Gastrocnemius medialis (tissue), 4 donors: ENCODE data around the gene C5orf46. TPM values are rescaled to one million over a fixed set of nuclear protein-coding genes. Genes with fewer than 3 reads are reported as not detected.

Source experiments
- ATAC-seq, 2 donors: fragments of 150-250 bp; one replicate each; pipeline ENCODE4 v1.9.1; 2016
- DNase-seq, 2 donors: peaks; one replicate each; pipeline ENCODE4 v3.0.0-alpha.2; 2019
- H3K27ac ChIP-seq, 4 donors: fragments of 200-600 bp; sonication (generic); 1 replicate in 1 of 4; 2 replicates in 3 of 4; pipeline ENCODE4 v1.5.1; 2016 to 2018; ENCODE audit warnings: mild to moderate bottlenecking in 2 of 4, moderate library complexity in 1 of 4
- H3K27me3 ChIP-seq, 3 donors: fragments of 200-600 bp; sonication (generic) in 2 of 3; 1 replicate in 1 of 3; 2 replicates in 2 of 3; pipeline versions ENCODE4 v1.5.1 to v1.6.0; 2016 to 2019; ENCODE audit warnings: mild to moderate bottlenecking in 1 of 3, moderate library complexity in 1 of 3
- H3K36me3 ChIP-seq, 2 donors: fragments of 200-600 bp; sonication (generic) in 1 of 2; one replicate each; pipeline ENCODE4 v1.5.1; 2017 to 2018
- H3K4me1 ChIP-seq, 2 donors: fragments of 200-600 bp; sonication (generic) in 1 of 2; one replicate each; pipeline ENCODE4 v1.5.1; 2016 to 2017; ENCODE audit warnings: mild to moderate bottlenecking in 2 of 2
- H3K4me3 ChIP-seq, 4 donors: fragments of 200-600 bp; sonication (generic) in 3 of 4; 1 replicate in 1 of 4; 2 replicates in 3 of 4; pipeline ENCODE4 v1.5.1; 2016 to 2019; ENCODE audit warnings: mild to moderate bottlenecking in 2 of 4
- H3K9me3 ChIP-seq, 3 donors: fragments of 200-600 bp; sonication (generic) in 2 of 3; 1 replicate in 1 of 3; 2 replicates in 2 of 3; pipeline ENCODE4 v1.5.1; 2016 to 2019
- CTCF ChIP-seq, 5 experiments: fragments of 450-650 bp in 3 of 5; fragments of 200-600 bp in 2 of 5; sonication (generic) in 2 of 5; IDR thresholded peaks in 4 of 5; conservative IDR thresholded peaks in 1 of 5; 1 replicate in 4 of 5; 2 replicates in 1 of 5; pipeline ENCODE4 v1.5.1; 2016 to 2019; ENCODE audit warnings: antibody characterized with exemption in 5 of 5, mild to moderate bottlenecking in 3 of 5, moderate library complexity in 3 of 5
- POLR2A ChIP-seq, 2 donors: fragments of 450-650 bp; IDR thresholded peaks; one replicate each; pipeline ENCODE4 v1.6.1; 2017; ENCODE audit warnings: antibody characterized with exemption in 2 of 2, mild to moderate bottlenecking in 2 of 2, moderate library complexity in 2 of 2
- in situ Hi-C, 4 donors: fragments of 200-750 bp; cut with MboI; loops; one replicate each; pipeline versions ENCODE4 v1.15.0 to v1.8.0; 2017; ENCODE audit warnings: low sequenced_read_pairs in 4 of 4
- intact Hi-C: fragments of 100-400 bp; cut with DNase I; formaldehyde crosslinking; loops from one replicate; pipeline ENCODE4 v1.15.1; 2023; ENCODE audit warnings: low total_unique reads
- total RNA-seq, 4 donors: library from RNA; depleted of rRNA; stranded (reverse); fragments of >200 nt; gene quantifications; one replicate each; pipeline versions ENCODE4 v1.1.0 to v1.2.3, GENCODE V29; 2016

C5orf46 gene
- total RNA-seq, 4 donors from 2014 or later = not detected

- H3K27me3 ChIP-seq = no peaks in the 10 kb centered on the region
- no peak for TF ChIP-seq POLR2A (IDR thresholded peaks at IDR 0.05)
- TF ChIP-seq CTCF (IDR thresholded peaks at IDR 0.05 in 4 of 5, conservative IDR thresholded peaks at IDR 0.05 in 1 of 5) = no peak
- H3K36me3 ChIP-seq = no peaks in the 10 kb centered on the region
- intact Hi-C loops (no loop called here), in situ Hi-C loops (loop anchor here in 1 of 4 donors (5.0 to 10.0 kb wide), 2 partner anchors 52 to 85 kb away; no protein-coding TSS in a partner anchor)
- H3K27ac ChIP-seq = no peak overlapping the region
- H3K4me3 ChIP-seq = no peak overlapping the region
- H3K9me3 ChIP-seq = no peaks in the 10 kb centered on the region
- ATAC-seq (no peak), DNase-seq (no peak)
- H3K4me1 ChIP-seq = no peaks in the 10 kb centered on the region
Observed at GRCh38 chr5:147939431-147940114, 33.2 kb upstream of the C5orf46 start.

- H3K4me3 ChIP-seq = no peak overlapping the region
- TF ChIP-seq CTCF (IDR thresholded peaks at IDR 0.05 in 4 of 5, conservative IDR thresholded peaks at IDR 0.05 in 1 of 5) (peak in 2 of 5 experiments; percentile 14 to 54), POLR2A (IDR thresholded peaks at IDR 0.05) (no peak)
- H3K27me3 ChIP-seq = no peaks in the 10 kb centered on the region
- peak; percentile 76 to 93 for ATAC-seq
- no peaks in the 10 kb centered on the region for H3K9me3 ChIP-seq
- DNase-seq = no peak
- in situ Hi-C loops (loop anchor here in 1 of 4 donors (5.0 to 10.0 kb wide), 2 partner anchors 48 to 80 kb away; no protein-coding TSS in a partner anchor), intact Hi-C loops (no loop called here)
- H3K4me1 ChIP-seq = no peaks in the 10 kb centered on the region
- no peaks in the 10 kb centered on the region for H3K36me3 ChIP-seq
- no peak overlapping the region for H3K27ac ChIP-seq
Observed at GRCh38 chr5:147935032-147935431, 28.7 kb upstream of the C5orf46 start.

- H3K27ac ChIP-seq = no peak overlapping the region
- no peaks in the 10 kb centered on the region for H3K27me3 ChIP-seq
- no peaks in the 10 kb centered on the region for H3K9me3 ChIP-seq
- ATAC-seq (no peak), DNase-seq (no peak)
- TF ChIP-seq POLR2A (IDR thresholded peaks at IDR 0.05) = no peak
- TF ChIP-seq CTCF (IDR thresholded peaks at IDR 0.05 in 4 of 5, conservative IDR thresholded peaks at IDR 0.05 in 1 of 5) = no peak
- no peak overlapping the region for H3K4me3 ChIP-seq
- in situ Hi-C loops = loop anchor here in 1 of 4 donors (10.0 kb wide), 1 partner anchor 76 kb away; no protein-coding TSS in a partner anchor
- no peaks in the 10 kb centered on the region for H3K36me3 ChIP-seq
- no peaks in the 10 kb centered on the region for H3K4me1 ChIP-seq
- intact Hi-C loops = no loop called here
Observed at GRCh38 chr5:147930769-147931168, 24.4 kb upstream of the C5orf46 start.

GRCh38 chr5:147927901-147928300, 21.6 kb upstream of the C5orf46 start:
- no peaks in the 10 kb centered on the region for H3K36me3 ChIP-seq
- H3K27me3 ChIP-seq = no peaks in the 10 kb centered on the region
- TF ChIP-seq CTCF (IDR thresholded peaks at IDR 0.05 in 4 of 5, conservative IDR thresholded peaks at IDR 0.05 in 1 of 5) (no peak), POLR2A (IDR thresholded peaks at IDR 0.05) (no peak)
- DNase-seq = no peak
- no peak overlapping the region for H3K27ac ChIP-seq
- intact Hi-C loops (no loop called here), in situ Hi-C loops (no loop called here)
- no peaks in the 10 kb centered on the region for H3K9me3 ChIP-seq
- H3K4me3 ChIP-seq = no peak overlapping the region
- no peaks in the 10 kb centered on the region for H3K4me1 ChIP-seq
- no peak for ATAC-seq
